Stimulated activated CD8-positive, alpha-beta memory T cell treated with anti-CD3 and anti-CD28 coated beads, Interleukin-4, amount 100 ng/mL, for 1 hour (primary cell): ENCODE measurements around the gene FAM193B.

Source experiments
- DNase-seq, 2 donors: peaks; one replicate each; pipeline ENCODE4 v3.0.0-alpha.2; 2020; ENCODE audit warnings: low read depth in 2 of 2, low spot score in 1 of 2

Gene FAM193B

GRCh38 chr5:177516601-177517568 is 37.5 kb downstream of the FAM193B start, which contains the start of gene DDX41:
DDX41 (minus strand) TSS chr5:177516961; CDS start chr5:177516945, 16 bp downstream.
- DNase-seq = peak; percentile 83 to 91

DNA sequence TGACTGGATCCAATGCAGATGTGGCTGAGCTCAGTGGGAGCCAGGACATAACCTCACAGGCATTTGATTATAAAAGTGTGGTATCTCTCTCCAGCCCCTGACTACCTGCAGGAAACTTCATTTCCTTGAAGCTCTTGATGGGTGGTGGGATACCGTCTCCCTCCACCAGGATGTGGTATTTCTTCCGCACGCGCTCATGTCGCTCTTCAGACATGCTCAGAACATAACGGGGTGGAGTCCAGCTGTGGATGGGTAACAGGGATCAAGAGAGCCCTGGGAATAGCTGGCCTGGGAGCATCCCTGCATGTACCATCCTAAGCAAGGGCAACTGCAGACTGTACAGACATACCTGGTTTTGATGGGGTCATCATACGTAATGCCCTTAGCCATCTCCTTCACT is 38.8 kb downstream of the FAM193B start:
- DNase-seq = no peak

DNA sequence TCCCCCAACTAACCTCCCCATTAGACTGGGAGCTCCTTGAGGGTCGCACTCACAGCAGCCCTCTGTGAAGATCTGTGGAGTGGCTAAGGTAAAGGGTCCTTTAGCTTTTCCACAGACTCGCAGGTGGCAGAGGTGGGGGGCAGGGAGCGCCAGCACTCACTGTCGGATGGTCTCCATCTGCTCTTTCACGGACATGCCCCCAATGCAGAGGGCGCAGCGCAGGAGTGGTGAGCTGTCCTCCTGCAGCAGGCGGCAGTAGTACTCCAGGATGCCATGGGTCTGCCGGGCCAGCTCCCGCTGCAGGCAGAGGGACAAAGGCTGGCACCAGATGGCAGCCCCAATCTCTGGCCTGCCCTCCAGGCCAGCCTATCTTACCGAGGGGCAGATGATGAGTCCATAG is 39.8 kb downstream of the FAM193B start:
- no peak for DNase-seq

- no peak for DNase-seq
Observed at GRCh38 chr5:177513500-177513899, 40.9 kb downstream of the FAM193B start.

- no peak for DNase-seq
Observed at GRCh38 chr5:177512736-177513380, 41.5 kb downstream of the FAM193B start.

DNA sequence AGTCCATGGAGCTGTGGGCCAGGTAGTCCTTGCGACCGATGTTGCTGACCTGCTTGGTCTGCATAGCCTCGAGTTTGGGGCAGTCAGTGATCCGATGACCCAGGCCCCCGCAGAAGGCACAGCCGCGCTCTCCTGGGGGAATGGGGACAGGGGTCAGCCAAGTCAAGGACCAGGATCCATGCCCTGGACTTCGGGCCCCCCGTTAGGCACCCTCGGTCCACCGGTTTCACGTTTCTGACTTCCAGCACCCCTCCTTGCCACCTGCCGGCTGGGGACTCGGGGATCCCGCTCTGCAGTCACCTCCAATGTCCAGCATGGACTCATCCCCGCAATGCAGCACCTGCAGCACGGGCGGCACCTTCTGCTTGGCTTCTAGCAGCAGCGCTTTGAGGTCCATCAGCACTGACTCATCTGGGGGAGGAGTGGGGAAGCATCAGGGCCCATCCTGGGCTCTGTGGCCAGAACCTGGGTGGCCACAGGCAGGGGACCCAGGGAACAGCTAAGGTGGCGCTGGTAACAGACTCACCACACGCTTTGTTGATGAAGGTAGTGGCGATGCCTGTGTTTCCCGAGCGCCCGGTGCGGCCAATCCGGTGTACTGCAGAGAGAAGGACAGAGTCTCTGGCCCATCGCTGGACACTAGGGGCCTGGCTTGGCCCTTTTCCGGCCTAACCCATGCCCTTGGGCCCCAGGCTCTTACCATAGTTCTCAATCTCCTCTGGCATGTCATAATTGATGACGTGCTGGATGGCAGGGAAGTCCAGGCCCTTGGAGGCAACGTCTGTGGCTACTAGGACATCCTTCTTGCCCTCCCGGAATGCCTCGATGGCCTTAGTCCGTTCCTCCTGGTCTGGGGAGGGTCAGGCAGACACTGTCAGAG is 42.3 kb downstream of the FAM193B start:
- no peak for DNase-seq

- DNase-seq = no peak
Observed at GRCh38 chr5:177511181-177511580, 43.2 kb downstream of the FAM193B start.

- no peak for DNase-seq
Observed at GRCh38 chr5:177510567-177511053, 43.8 kb downstream of the FAM193B start.

- DNase-seq = no peak
Observed at GRCh38 chr5:177509991-177510566, 44.3 kb downstream of the FAM193B start.

DNA sequence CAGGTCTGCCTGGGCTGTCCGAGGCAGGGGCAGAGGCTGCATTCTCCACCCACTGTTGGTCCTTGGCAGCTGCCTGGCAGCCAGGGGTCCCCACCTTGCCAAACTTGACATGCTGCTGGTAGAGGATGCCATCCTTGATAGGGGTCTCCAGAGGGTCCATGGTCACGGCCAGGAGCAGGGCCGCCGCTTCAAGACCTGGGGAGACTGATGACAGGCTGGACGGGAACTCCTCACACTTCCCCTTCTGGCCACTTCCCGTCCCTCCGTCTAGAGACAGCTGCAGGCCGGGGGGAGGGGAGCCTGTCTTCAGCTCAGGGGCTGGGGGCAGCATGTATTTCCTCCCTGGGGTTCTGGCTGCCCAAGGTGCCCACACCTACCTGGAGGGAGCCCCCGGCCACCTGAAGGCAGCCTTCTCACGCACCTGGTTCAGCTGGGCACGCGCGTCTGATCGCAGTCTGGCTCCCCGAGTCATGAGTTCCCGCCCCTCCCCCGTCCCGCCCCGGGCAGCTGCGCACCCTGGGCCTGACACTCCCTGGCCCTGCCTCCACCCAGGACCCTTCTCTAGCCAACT is 44.9 kb downstream of the FAM193B start, which contains the start of gene DOK3:
Gene DOK3, minus strand, starts transcription at position 446 of the 571 bp plus-strand sequence. Its CDS starts 286 bp downstream, at position 160.
- no peak for DNase-seq

- no peak for DNase-seq
Observed at GRCh38 chr5:177508837-177509236, 45.5 kb downstream of the FAM193B start.

- DNase-seq = no peak
Observed at GRCh38 chr5:177508221-177508611, 46.1 kb downstream of the FAM193B start.

GRCh38 chr5:177507596-177508220 is 46.7 kb downstream of the FAM193B start:
- DNase-seq = no peak

DNA sequence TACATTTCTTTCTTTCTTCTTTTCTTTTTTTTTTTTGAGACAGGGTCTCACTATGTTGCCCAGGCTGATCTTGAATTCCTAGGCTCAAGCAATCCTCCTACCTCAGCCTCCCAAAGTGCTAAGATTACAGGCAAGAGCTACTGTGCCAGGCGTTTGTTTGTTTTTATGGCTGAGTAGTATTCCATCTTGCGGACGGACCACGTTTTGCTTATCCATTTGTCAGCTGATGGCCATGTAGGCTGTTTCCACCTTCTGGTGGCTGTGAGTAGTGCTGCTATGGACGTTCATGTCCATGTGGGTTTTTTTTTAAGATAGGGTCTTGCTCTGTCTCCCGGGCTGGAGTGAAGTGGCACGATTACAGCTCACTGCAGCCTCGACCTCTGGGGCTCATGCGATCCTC is 47.2 kb downstream of the FAM193B start:
- no peak for DNase-seq

DNA sequence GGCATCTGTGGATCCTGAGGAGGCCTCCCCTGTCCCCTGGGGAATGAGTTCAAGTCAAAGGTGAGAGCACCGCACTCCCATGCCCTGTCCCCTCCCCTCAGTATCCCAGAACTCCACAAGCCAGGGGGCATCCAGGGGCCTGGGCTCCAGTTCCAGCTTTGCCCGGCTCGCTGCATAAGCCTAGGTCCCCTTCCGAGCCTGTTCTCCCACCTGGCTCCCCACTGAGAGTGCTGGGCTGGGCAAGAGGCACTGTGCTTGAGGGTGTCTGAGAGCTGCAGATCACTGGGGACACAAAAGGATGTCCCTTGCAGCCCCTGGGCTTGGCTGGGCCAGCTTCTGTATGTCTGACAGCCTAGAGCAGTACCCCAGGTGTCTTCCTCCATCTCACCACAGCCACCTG is 49.3 kb downstream of the FAM193B start:
- DNase-seq = no peak

- DNase-seq = no peak
Observed at GRCh38 chr5:177504086-177505056, 50.0 kb downstream of the FAM193B start.

GRCh38 chr5:177503351-177504085 is 50.8 kb downstream of the FAM193B start:
- no peak for DNase-seq

DNA sequence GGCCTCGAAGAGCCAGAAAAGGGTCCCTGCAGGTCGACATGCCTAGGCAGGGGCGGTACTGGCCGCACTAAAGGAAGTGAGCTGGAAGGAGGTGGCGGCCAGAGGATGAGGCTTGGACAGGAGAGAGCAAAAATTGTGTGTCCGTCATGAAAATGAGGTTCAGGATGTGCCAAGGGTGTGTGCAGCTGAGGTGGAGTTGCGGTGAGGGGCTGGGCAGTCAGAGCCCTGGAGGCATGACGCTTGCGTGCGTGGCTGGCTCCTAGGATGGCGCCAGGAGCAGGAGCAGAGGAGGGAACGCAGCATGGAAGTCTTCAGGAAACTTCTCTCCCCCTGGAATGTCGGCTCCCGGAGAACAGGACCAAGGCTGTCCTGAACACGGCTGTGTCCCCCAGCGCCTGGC is 51.5 kb downstream of the FAM193B start:
- no peak for DNase-seq
